Endodermal cell (in vitro differentiated cells): Measurements from ENCODE around the gene SYCP1. TPM values are rescaled to one million over a fixed set of nuclear protein-coding genes. Genes with fewer than 3 reads are reported as not detected.

Experiments used
- DNase-seq: peaks from one replicate; pipeline ENCODE4 v3.0.0-alpha.2; 2017
- H3K27ac ChIP-seq: 2 replicates; pipeline ENCODE4 v1.5.1; 2013; ENCODE audit warnings: mild to moderate bottlenecking, low read depth, low read length, moderate library complexity
- H3K27me3 ChIP-seq: 2 replicates; pipeline ENCODE4 v1.6.1; 2013; ENCODE audit warnings: mild to moderate bottlenecking, low read length, moderate library complexity; ENCODE audit not compliant: insufficient read depth, control insufficient read depth, poor library complexity, severe bottlenecking
- H3K36me3 ChIP-seq: 2 replicates; pipeline ENCODE4 v1.7.0; 2013; ENCODE audit warnings: mild to moderate bottlenecking, low read length, moderate library complexity; ENCODE audit not compliant: control insufficient read depth, insufficient read depth
- H3K4me1 ChIP-seq: one replicate; pipeline ENCODE4 v1.7.0; 2013; ENCODE audit warnings: low read length; ENCODE audit not compliant: control insufficient read depth, insufficient read depth
- H3K4me3 ChIP-seq: 2 replicates; pipeline ENCODE4 v1.5.1; 2013; ENCODE audit warnings: mild to moderate bottlenecking, low read length, moderate library complexity
- H3K9ac ChIP-seq: 2 replicates; pipeline ENCODE4 v1.6.1; 2013; ENCODE audit warnings: mild to moderate bottlenecking, low read length, moderate library complexity; ENCODE audit not compliant: poor library complexity, severe bottlenecking; ENCODE audit errors: extremely low read depth
- H3K9me3 ChIP-seq: 2 replicates; pipeline ENCODE4 v1.6.1; 2013; ENCODE audit warnings: mild to moderate bottlenecking, low read length, moderate library complexity; ENCODE audit not compliant: control insufficient read depth
- H3K27ac Mint-ChIP-seq: 2 replicates; pipeline ENCODE4 v1.8.0; 2020; ENCODE audit warnings: mixed read lengths
- H3K27me3 Mint-ChIP-seq: 2 replicates; pipeline ENCODE4 v1.8.0; 2021; ENCODE audit warnings: mild to moderate bottlenecking, mixed read lengths; ENCODE audit not compliant: insufficient read depth
- H3K36me3 Mint-ChIP-seq: 2 replicates; pipeline ENCODE4 v1.8.0; 2020; ENCODE audit warnings: low read depth, mixed read lengths
- H3K4me1 Mint-ChIP-seq: 2 replicates; pipeline ENCODE4 v1.8.0; 2020; ENCODE audit warnings: mixed read lengths
- H3K4me3 Mint-ChIP-seq: 2 replicates; pipeline ENCODE4 v1.8.0; 2020; ENCODE audit warnings: mild to moderate bottlenecking, moderate library complexity, mixed read lengths
- H3K9me3 Mint-ChIP-seq: 2 replicates; pipeline ENCODE4 v1.8.0; 2020; ENCODE audit warnings: mild to moderate bottlenecking, mixed read lengths
- WGBS, 2 experiments: methylation state at CpG; one replicate each; pipeline versions ENCODE4 v1.1.5 to v1.1.7; 2013; ENCODE audit warnings: missing lambda C conversion rate in 2 of 2, mixed read lengths in 1 of 2; ENCODE audit not compliant: insufficient coverage in 1 of 2, insufficient read length in 1 of 2; 5-methylcytosine and 5-hydroxymethylcytosine counted together
- long read RNA-seq, 4 experiments: library from polyadenylated mRNA in 2 of 4; library from RNA in 1 of 4; library from capped mRNA in 1 of 4; stranded (forward) in 3 of 4; unstranded in 1 of 4; transcript quantifications; one replicate each; pipeline ENCODE4 v2.0.0, GENCODE V29; 2020 to 2021; ENCODE audit warnings: inconsistent platforms in 1 of 4
- polyA plus RNA-seq, 2 experiments: library from polyadenylated mRNA; stranded (reverse); fragments of 50-300 nt; gene quantifications; one replicate each; pipeline ENCODE4 v1.2.3, GENCODE V29; 2013
- total RNA-seq, 2 donors: library from RNA; stranded (reverse); fragmentation: NEBNext Ultra II Directional in 1 of 2; extraction: Animal tissue kit (Norgen Biotek cat#: 25700) in 1 of 2; gene quantifications; 2 replicates in 1 of 2; 3 replicates in 1 of 2; pipeline ENCODE4 v1.2.1, GENCODE V29; 2021
- TF ChIP-seq, protein P1 (sequence below): fragments of 200-600 bp; sonication (generic); conservative IDR thresholded peaks from 2 replicates; pipeline ENCODE4 v1.5.0; 2021; ENCODE audit warnings: antibody characterized with exemption, mild to moderate bottlenecking

Gene SYCP1, protein sequence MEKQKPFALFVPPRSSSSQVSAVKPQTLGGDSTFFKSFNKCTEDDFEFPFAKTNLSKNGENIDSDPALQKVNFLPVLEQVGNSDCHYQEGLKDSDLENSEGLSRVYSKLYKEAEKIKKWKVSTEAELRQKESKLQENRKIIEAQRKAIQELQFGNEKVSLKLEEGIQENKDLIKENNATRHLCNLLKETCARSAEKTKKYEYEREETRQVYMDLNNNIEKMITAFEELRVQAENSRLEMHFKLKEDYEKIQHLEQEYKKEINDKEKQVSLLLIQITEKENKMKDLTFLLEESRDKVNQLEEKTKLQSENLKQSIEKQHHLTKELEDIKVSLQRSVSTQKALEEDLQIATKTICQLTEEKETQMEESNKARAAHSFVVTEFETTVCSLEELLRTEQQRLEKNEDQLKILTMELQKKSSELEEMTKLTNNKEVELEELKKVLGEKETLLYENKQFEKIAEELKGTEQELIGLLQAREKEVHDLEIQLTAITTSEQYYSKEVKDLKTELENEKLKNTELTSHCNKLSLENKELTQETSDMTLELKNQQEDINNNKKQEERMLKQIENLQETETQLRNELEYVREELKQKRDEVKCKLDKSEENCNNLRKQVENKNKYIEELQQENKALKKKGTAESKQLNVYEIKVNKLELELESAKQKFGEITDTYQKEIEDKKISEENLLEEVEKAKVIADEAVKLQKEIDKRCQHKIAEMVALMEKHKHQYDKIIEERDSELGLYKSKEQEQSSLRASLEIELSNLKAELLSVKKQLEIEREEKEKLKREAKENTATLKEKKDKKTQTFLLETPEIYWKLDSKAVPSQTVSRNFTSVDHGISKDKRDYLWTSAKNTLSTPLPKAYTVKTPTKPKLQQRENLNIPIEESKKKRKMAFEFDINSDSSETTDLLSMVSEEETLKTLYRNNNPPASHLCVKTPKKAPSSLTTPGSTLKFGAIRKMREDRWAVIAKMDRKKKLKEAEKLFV
- total RNA-seq = not detected
- not detected for polyA plus RNA-seq (2013, experiment 1 of 2)
- polyA plus RNA-seq (2013, experiment 2 of 2) = not detected
- long read RNA-seq, experiment 1 = 0 reads
- long read RNA-seq, experiment 2 = 0 reads
- long read RNA-seq, experiment 3, partial matches to known transcripts = 0 of 1 reads
- long read RNA-seq, experiment 3, other reads (novel, unspliced or antisense) = 1 of 1 reads
- long read RNA-seq, experiment 4 = 0 reads

DNA sequence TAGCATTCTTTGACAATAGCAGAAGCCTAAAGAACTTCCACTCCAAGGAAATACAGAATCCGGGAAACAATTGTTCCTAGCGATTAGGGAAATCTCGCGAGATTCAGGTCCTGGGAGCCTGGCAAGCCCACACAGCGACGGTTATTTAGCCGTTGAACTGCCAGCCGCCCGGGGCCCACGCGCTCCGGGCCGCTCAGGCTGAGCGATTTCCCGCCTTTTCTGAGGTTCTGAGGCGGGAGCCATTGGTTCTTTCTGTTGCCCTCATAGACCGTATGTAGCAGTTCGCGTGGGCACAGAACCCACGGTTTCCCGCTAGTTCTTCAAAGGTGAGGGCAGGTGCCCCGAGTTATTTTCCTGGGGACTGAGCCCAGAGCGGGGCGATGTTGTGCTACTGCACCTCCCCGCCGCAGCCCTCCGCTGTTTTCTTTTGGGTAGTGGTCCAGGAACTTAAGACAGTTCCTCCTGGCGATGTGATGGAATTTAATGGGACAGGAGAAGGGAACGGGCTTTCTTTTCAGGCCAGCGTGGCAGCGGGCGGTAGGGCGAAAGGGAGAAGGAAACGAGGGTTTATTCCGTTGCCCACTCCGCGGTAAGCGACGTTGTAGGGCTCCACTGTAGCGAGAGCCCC lies at the start of gene SYCP1:
TSS of gene SYCP1 (plus strand) at position 171 of the 628 bp plus-strand sequence. CDS start 602 bp downstream, outside the sequence.
- no peaks in the 10 kb centered on the region for H3K36me3 Mint-ChIP-seq
- peaks cover 2% of the 10 kb centered on the region for H3K4me1 Mint-ChIP-seq
- TF ChIP-seq, protein P1, sequence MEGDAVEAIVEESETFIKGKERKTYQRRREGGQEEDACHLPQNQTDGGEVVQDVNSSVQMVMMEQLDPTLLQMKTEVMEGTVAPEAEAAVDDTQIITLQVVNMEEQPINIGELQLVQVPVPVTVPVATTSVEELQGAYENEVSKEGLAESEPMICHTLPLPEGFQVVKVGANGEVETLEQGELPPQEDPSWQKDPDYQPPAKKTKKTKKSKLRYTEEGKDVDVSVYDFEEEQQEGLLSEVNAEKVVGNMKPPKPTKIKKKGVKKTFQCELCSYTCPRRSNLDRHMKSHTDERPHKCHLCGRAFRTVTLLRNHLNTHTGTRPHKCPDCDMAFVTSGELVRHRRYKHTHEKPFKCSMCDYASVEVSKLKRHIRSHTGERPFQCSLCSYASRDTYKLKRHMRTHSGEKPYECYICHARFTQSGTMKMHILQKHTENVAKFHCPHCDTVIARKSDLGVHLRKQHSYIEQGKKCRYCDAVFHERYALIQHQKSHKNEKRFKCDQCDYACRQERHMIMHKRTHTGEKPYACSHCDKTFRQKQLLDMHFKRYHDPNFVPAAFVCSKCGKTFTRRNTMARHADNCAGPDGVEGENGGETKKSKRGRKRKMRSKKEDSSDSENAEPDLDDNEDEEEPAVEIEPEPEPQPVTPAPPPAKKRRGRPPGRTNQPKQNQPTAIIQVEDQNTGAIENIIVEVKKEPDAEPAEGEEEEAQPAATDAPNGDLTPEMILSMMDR = no peak
- no peaks in the 10 kb centered on the region for H3K27me3 ChIP-seq
- 94 to 96% methylated on average over 32 to 40 of the region's 40 CpGs for WGBS, 2 experiments
- no peak within 1 kb of the TSS for H3K9ac ChIP-seq
- no peak within 1 kb of the TSS for H3K27ac ChIP-seq
- H3K27ac Mint-ChIP-seq = no peak within 1 kb of the TSS
- H3K4me1 ChIP-seq = no peaks in the 10 kb centered on the region
- DNase-seq = peak; percentile 50
- H3K9me3 Mint-ChIP-seq = peaks cover 4% of the 10 kb centered on the region
- peak within 1 kb of the TSS; percentile 49 for H3K4me3 Mint-ChIP-seq
- peaks cover 38% of the 10 kb centered on the region for H3K27me3 Mint-ChIP-seq
- H3K36me3 ChIP-seq = no peaks in the 10 kb centered on the region
- no peaks in the 10 kb centered on the region for H3K9me3 ChIP-seq
- H3K4me3 ChIP-seq = no peak within 1 kb of the TSS

DNA sequence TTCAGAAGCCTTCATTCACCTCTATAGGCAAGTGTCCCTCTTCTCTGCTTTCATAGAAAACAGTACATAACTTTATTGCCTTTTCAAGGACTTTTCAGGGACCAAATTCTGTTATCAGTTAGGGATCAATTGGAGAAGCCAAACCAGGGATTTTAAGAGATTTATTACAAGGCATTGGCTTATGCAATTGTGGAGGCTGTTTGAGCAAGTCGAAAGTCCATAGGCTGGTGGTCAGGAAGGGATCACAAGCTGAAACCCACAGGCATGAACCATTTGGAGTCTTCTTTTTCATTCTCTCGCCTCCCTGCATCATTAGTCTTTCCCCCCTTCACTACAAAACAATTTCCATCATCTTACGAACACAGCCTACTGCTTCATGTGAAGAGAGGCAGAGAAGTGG lies 34.8 kb upstream of the SYCP1 start:
- no peaks in the 10 kb centered on the region for H3K4me1 ChIP-seq

More for the DNA sequence above, 34.8 kb upstream of the SYCP1 start:
- H3K9me3 ChIP-seq = peaks cover 10% of the 10 kb centered on the region
- H3K4me3 ChIP-seq = no peak overlapping the region
- TF ChIP-seq, protein P1 = no peak
- Mint-ChIP-seq H3K4me3 (no peak overlapping the region), H3K9me3 (peaks cover 30% of the 10 kb centered on the region), H3K36me3 (no peaks in the 10 kb centered on the region), H3K4me1 (no peaks in the 10 kb centered on the region), H3K27ac (no peak overlapping the region), H3K27me3 (peaks cover 1% of the 10 kb centered on the region)
- DNase-seq = no peak
- no peak overlapping the region for H3K9ac ChIP-seq
- no peak overlapping the region for H3K27ac ChIP-seq
- no peaks in the 10 kb centered on the region for H3K36me3 ChIP-seq
- H3K27me3 ChIP-seq = no peaks in the 10 kb centered on the region
- 93% methylated on average over 3 of the region's 3 CpGs; no CpG with 5 or more reads in 1 of the 2 experiments for WGBS, 2 experiments
